GM18519 (cell line): Measurements from ENCODE around the gene A3GALT2.

Source experiments
- ATAC-seq: cut with Tn5 transposase; IDR thresholded peaks from one replicate; pipeline ENCODE4 v1.9.1; 2021; ENCODE audit warnings: mild to moderate bottlenecking, moderate library complexity; ENCODE audit not compliant: unreplicated experiment, low FRiP score

Gene A3GALT2

GRCh38 chr1:33320619-33321165 is at the start of gene A3GALT2:
TSS of gene A3GALT2 (minus strand) at chr1:33321098. CDS start at chr1:33321098, 0 bp downstream.
- no peak for ATAC-seq

GRCh38 chr1:33370301-33370700 is 49.4 kb upstream of the A3GALT2 start:
- ATAC-seq: no peak

GRCh38 chr1:33369764-33370163 is 48.9 kb upstream of the A3GALT2 start:
- no peak for ATAC-seq

DNA sequence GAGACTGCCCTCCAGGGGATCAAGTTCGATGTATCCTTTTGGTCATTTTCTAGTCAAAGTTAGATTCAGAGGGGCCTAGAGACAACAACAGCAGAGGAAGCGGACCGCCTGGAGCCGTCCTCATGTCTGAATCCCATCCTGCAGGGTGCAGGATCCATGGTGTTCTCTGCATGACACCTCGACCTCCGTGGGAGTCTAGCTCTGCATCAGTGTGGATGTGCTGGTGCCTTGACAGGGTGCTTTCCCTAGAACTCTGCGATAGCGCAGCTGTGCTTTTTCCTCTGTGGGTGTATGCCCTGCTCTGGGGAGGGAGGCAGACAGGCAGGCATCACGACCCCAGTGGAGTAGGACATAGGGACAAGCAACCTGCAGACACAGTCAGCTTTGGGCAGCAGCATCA is 48.2 kb upstream of the A3GALT2 start:
- ATAC-seq: no peak

DNA sequence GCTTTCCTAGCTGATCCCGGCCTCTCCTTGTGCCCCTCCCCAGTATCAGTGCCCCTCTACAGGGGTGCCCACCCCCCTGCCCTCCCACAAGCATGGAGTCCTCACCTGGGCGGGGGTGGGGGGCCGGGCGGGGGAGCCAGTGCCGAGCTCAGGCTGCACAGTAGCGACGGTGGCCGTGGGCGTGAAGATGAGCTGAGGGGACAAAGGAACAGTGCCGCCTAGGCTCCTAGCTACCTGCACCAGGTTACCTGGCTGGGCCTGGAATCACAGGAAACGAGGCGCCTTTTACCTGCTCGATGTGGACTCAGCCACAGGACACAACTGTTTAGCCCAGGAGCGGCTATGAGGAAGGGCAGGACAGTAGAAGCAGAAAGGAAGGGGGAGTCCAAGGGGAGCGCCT is 47.5 kb upstream of the A3GALT2 start:
- ATAC-seq: no peak

GRCh38 chr1:33367485-33368405 is 46.8 kb upstream of the A3GALT2 start:
- ATAC-seq: no peak

- ATAC-seq: no peak
These were observed 46.0 kb upstream of the A3GALT2 start for GRCh38 chr1:33366762-33367484.

- ATAC-seq: no peak
These were observed 44.7 kb upstream of the A3GALT2 start for GRCh38 chr1:33365560-33365997.

GRCh38 chr1:33364565-33364918 is 43.6 kb upstream of the A3GALT2 start:
- no peak for ATAC-seq

- ATAC-seq: no peak
These were observed 42.6 kb upstream of the A3GALT2 start for GRCh38 chr1:33363470-33363861.

DNA sequence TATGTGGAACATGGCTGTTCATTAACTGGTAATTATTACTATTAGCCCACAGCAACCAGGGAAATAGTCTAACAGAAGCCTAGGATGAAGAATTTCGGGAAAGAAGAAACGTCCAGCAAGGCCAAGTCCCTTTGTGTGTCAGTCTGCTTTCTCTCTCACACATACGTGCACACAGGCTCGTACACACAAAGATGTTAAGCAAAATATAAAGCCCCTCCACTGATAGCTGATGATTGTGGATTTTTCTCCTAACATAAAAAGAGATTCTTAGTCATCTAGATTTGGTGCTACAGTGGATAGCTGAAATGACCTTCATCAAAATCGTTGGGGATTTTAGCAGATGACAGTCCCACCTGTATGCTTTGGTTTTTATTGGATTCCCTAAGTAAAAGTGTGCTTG is 42.1 kb upstream of the A3GALT2 start:
- no peak for ATAC-seq

DNA sequence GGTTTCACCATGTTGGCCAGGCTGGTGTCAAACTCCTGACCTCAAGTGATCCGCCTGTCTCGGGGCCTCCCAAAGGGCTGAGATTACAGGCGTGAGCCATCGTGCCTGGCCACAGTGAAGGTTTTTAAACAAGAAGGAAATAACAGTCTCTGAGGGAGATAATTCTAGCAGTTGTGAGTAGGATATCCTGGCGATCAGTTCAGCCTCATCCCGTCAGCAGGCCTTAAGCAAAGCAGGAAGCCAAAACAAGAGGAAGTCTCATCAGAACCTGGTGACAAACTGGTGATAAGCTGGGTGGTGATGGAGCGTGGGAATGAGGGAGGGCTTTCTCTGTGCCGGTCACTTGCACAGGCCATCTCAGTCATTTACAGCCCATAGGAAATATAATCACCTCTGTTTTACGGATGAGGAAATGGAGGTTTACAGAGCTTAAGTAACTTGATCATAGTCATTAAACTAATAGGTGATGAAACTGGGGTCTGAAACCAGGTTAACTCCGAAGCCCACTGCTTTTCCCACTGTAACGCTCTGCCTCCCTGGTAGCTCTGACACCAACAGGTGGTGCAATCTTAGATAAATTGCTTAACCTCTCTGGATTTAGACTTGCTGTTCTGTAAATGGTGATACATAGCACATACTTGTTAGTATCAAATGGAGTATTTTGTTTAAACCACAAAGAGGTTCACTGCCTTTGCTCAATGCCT is 40.8 kb upstream of the A3GALT2 start:
- ATAC-seq: no peak

- no peak for ATAC-seq
These were observed 39.5 kb upstream of the A3GALT2 start for GRCh38 chr1:33360367-33360766.

GRCh38 chr1:33359931-33360330 is 39.0 kb upstream of the A3GALT2 start:
- ATAC-seq: no peak

- no peak for ATAC-seq
These were observed 38.1 kb upstream of the A3GALT2 start for GRCh38 chr1:33358795-33359503.

DNA sequence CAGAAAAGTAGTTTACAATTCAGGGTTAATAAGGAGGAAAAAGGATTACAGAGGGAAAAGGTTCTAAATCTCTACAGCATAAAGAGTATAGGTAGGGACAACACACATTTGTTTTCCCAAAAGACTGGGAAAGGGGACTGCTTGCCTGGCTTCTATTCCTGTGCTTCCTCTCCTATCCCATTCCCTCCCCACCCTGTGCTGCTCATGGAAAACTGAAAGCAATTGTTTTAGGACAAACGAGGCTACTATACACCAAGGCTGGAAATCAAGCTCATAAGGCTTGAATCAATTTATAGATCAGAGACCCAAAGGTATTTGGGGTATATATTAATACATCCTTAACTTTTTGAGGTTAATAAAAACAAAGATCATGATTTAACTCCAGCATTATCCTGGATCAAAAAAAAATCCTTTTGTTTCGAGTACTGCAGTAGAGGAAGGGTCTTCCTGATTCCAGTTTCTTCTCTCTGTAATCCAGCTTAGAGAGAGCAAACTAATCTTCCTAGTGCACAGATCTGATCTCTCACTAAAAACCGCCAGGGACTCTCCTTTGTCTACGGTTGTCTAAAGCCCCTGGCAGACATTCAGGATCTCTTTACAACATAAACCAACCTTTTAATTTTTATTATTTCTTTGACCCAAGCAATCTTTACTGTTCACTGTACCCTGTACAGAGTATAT is 37.4 kb upstream of the A3GALT2 start:
- no peak for ATAC-seq

GRCh38 chr1:33357099-33357498 is 36.2 kb upstream of the A3GALT2 start:
- ATAC-seq: no peak

DNA sequence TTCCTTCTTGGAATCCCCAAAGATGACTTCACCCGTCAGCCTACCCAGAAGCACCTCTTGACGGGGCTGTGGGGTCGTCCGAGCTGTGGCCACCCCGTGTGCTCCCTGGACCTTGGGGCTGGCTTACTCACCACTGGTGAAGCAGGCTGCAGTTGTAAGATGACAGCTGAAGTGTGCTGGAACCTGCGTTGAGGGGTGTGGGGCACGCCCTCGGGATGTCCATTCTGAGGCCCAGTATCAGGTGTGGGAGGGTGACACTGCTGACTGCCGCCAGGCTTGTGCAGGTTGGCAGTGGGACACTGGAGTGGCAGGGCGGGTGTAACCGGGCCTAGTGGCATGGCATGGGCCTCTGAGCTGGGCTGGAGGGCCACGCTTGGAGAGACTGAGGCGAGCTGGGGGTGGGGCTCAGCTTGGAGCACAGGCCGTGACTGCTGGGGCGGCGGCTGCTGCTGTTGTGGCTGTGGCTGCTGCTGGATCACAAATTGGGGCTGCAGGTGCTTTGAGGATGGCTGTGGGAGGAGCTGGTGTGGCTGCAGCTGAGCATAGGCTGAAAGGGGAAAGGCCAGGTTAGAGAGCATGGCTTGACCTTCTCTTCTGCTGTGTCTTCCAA is 33.9 kb upstream of the A3GALT2 start:
- ATAC-seq: no peak

DNA sequence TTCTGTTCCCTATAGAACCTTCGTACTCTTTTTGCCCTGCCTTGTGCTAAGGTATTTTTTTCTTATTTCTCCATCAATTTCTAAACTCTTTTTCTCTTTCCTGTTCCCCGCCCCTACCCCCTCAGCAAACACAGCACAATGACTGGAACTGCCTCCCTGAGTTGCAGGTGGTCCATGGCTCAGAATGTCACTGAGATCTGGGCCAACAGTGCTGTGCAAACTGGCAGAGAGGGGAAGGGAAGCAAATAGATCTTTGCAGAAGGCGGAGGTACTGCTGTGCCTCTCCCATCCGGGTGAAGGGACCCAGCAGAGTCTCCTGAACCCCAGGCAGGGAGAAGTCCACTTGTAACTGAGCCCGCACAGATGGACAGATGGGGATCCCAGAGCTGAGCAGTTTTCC is 32.6 kb upstream of the A3GALT2 start:
- no peak for ATAC-seq
